ENCODE measurements around the gene PPP3R2.

Gene PPP3R2

GRCh38 chr9:101594796-101595195 lies at the start of gene PPP3R2:
Gene PPP3R2, minus strand, starts transcription at chr9:101594969. Its CDS starts 48 bp downstream, at chr9:101594921.
- Histone ChIP-seq H3K4me2 (ENCODE audit: low read depth, low read length, poor library complexity, severe bottlenecking) (no peak within 1 kb of the TSS), H3K79me2 (ENCODE audit: insufficient read depth, low read length) (no peaks in the 10 kb centered on the region), H4K20me1 (ENCODE audit: insufficient read depth, low read length, poor library complexity, severe bottlenecking) (no peaks in the 10 kb centered on the region), H3F3A (ENCODE audit: low read depth) (no peaks in the 10 kb centered on the region), H2AFZ (ENCODE audit: low read length) (no peak within 1 kb of the TSS), H3K9me3 (ENCODE audit: insufficient read depth, low read depth, low read length) (no peaks in the 10 kb centered on the region), H3K36me3 (ENCODE audit: insufficient read depth, low read length) (no peaks in the 10 kb centered on the region), H3K4me1 (ENCODE audit: insufficient read depth, low read length, poor library complexity, severe bottlenecking) (no peaks in the 10 kb centered on the region), H3K27me3 (ENCODE audit: insufficient read depth, low read length, poor library complexity, severe bottlenecking) (no peaks in the 10 kb centered on the region), H3K4me3 (ENCODE audit: low read length, poor library complexity, severe bottlenecking) (no peak within 1 kb of the TSS), H3K9ac (ENCODE audit: low read depth, low read length, poor library complexity, severe bottlenecking) (no peak within 1 kb of the TSS), H3K9me2 (replicated peaks; ENCODE audit: low read depth, low read length) (no peaks in the 10 kb centered on the region)
- TF ChIP-seq CTCF (conservative IDR thresholded peaks at IDR 0.05; ENCODE audit: low read length) (no peak), EZH2phosphoT487 (IDR thresholded peaks at IDR 0.05; ENCODE audit: borderline replicate concordance) (no peak)

- no peaks in the 10 kb centered on the region for H4K20me1 ChIP-seq (ENCODE audit: insufficient read depth, low read length, poor library complexity, severe bottlenecking)
- no peak for TF ChIP-seq EZH2phosphoT487 (IDR thresholded peaks at IDR 0.05; ENCODE audit: borderline replicate concordance)
- TF ChIP-seq CTCF (conservative IDR thresholded peaks at IDR 0.05; ENCODE audit: low read length): no peak
- H3K9ac ChIP-seq (ENCODE audit: low read depth, low read length, poor library complexity, severe bottlenecking): no peak overlapping the region
- no peaks in the 10 kb centered on the region for H3K9me3 ChIP-seq (ENCODE audit: insufficient read depth, low read depth, low read length)
- H3K27me3 ChIP-seq (ENCODE audit: insufficient read depth, low read length, poor library complexity, severe bottlenecking): no peaks in the 10 kb centered on the region
- H3K4me1 ChIP-seq (ENCODE audit: insufficient read depth, low read length, poor library complexity, severe bottlenecking): no peaks in the 10 kb centered on the region
- no peak overlapping the region for H2AFZ ChIP-seq (ENCODE audit: low read length)
- no peaks in the 10 kb centered on the region for H3K36me3 ChIP-seq (ENCODE audit: insufficient read depth, low read length)
- H3K4me2 ChIP-seq (ENCODE audit: low read depth, low read length, poor library complexity, severe bottlenecking): no peak overlapping the region
- H3K9me2 ChIP-seq (replicated peaks; ENCODE audit: low read depth, low read length): no peaks in the 10 kb centered on the region
- H3K4me3 ChIP-seq (ENCODE audit: low read length, poor library complexity, severe bottlenecking): no peak overlapping the region
- no peaks in the 10 kb centered on the region for H3K79me2 ChIP-seq (ENCODE audit: insufficient read depth, low read length)
- H3F3A ChIP-seq (ENCODE audit: low read depth): no peaks in the 10 kb centered on the region
These were observed 45.3 kb upstream of the PPP3R2 start for GRCh38 chr9:101639785-101640665.

- H3K79me2 ChIP-seq (ENCODE audit: insufficient read depth, low read length): no peaks in the 10 kb centered on the region
These were observed 44.5 kb upstream of the PPP3R2 start for GRCh38 chr9:101639311-101639710.

More at GRCh38 chr9:101639311-101639710, 44.5 kb upstream of the PPP3R2 start:
- Histone ChIP-seq H3K4me3 (ENCODE audit: low read length, poor library complexity, severe bottlenecking) (no peak overlapping the region), H3K27me3 (ENCODE audit: insufficient read depth, low read length, poor library complexity, severe bottlenecking) (no peaks in the 10 kb centered on the region), H3K9me2 (replicated peaks; ENCODE audit: low read depth, low read length) (no peaks in the 10 kb centered on the region), H3K4me1 (ENCODE audit: insufficient read depth, low read length, poor library complexity, severe bottlenecking) (no peaks in the 10 kb centered on the region), H3F3A (ENCODE audit: low read depth) (no peaks in the 10 kb centered on the region), H3K9me3 (ENCODE audit: insufficient read depth, low read depth, low read length) (no peaks in the 10 kb centered on the region), H4K20me1 (ENCODE audit: insufficient read depth, low read length, poor library complexity, severe bottlenecking) (no peaks in the 10 kb centered on the region), H2AFZ (ENCODE audit: low read length) (no peak overlapping the region), H3K9ac (ENCODE audit: low read depth, low read length, poor library complexity, severe bottlenecking) (no peak overlapping the region), H3K4me2 (ENCODE audit: low read depth, low read length, poor library complexity, severe bottlenecking) (no peak overlapping the region), H3K36me3 (ENCODE audit: insufficient read depth, low read length) (no peaks in the 10 kb centered on the region)
- TF ChIP-seq EZH2phosphoT487 (IDR thresholded peaks at IDR 0.05; ENCODE audit: borderline replicate concordance) (no peak), CTCF (conservative IDR thresholded peaks at IDR 0.05; ENCODE audit: low read length) (no peak)

Data from Loucy (cell line).